Raji (cell line): ENCODE results near the gene TNRC6C.

Experiments used
- POLR2A ChIP-seq: IDR thresholded peaks from 2 replicates; pipeline ENCODE4 v1.6.1; 2011; ENCODE audit warnings: low read depth, low read length, control low read depth; ENCODE audit not compliant: insufficient read depth

The TNRC6C gene

DNA sequence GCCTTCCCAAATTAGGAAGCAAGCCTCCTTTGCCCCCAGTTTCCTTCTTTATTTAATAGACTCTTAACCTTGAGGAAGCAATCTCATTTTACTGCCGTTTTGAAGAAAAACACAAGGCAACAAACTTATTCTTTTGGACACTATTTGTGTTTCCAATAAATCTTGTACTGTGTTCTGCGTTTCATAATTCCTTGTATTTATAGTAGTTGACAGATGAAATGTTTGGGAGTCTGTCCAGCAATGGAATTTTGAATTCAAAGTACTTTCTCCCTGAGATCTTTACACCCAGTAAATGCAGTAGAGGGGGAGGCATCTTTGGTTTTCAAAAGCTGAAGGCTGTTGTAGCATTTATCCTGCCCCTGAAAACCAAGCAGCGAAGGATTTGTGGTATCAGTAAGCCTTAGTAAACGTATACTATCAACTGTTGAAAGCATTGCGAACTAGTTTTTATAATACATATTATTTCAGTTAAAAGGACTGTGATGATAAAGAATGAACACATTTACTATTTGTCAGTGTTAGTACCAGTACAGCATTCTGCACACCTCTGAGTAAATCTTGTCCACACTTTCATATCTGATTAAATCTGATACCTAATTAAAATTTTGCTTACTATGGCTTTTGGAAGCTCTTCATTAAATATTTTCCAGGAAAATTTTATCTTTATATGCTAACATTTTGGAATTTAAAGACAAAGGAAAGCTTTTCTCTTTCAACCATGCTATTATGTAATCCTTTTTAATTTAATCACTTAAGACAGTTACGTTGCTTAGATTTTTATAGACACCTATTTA, 83.1 kb downstream of the TNRC6C start:
- no peak for TF ChIP-seq POLR2A

DNA sequence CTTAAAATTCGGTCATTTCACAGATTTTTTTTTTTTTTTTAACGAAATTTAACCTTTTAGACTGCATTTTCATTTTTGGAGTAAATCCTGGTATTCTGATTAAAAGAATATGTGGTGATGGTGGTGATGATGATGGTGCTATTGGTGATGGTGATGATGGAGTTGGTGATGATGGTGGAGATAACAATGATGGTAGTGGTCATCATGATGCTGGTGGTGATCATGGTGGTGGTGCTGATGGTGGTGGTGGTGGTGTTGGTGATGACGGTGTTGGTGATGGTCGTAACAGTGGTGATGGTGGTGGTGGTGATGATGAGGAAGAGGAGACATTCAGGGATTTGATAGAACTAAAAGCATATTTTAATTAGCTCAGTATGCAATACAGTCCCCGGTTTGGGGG, 84.0 kb downstream of the TNRC6C start:
- no peak for TF ChIP-seq POLR2A

DNA sequence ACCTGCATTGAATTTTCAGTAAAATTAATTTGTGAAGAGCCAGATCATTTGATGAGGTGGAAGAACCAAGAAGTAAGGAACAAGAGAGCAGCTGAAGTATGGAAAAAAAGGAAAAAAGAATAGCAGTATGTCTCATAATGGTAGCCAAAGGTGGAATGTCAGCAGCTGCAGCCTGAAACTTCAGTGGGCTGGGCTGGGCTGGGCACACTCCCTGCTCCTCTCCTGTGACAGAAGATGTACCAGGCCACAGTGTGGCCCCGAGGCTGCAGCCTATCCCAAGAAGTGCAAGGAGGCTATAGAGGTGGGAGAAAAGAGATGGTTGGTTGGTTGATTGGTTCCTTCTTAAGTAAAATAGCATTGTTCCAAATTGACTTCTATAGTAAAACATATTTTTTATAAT, 84.5 kb downstream of the TNRC6C start:
- no peak for TF ChIP-seq POLR2A

DNA sequence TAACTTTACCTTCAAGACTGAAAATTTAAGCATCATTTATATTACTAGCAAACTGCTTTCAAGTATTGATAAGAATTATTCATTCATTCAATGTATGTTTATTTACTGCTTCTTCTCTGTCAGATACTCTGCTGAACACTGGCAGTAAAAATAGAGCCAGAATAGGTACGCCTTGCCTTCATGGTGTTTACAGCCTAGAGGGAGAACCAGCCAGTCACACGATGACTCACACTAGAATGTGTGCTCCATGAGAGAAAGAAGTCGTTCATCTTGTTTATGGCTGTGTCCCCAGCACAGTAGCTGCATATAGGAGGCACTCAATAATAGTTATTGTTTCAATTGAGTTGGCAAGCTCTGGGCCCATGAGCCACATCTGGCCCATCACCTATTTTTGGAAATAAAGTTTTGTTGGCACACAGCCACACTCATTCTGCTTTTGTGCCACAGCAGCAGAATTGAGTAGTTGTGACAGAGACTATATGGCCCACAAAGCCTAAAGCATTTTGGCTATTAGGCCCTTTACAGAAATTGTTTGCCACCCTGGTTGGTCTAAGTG, 85.9 kb downstream of the TNRC6C start:
- no peak for TF ChIP-seq POLR2A

DNA sequence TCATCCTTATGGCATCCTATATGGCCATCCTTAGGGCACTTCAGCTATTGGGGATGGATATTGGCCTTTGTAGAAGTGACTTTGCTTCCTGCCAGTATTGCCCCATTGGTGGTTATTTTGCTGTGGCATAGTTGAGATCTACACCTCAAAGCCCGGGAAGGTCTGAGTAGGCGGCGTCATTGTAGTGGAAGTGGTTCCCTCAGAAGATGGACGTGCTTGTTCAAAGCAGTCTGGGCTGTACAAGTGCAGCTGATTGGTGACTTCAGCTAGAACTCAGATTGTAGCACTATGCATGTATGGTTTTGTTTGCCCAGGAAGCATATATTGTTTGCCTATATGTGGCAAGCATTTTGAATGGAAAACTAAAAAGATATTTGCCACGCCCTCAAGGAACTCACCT, 86.8 kb downstream of the TNRC6C start:
- no peak for TF ChIP-seq POLR2A

DNA sequence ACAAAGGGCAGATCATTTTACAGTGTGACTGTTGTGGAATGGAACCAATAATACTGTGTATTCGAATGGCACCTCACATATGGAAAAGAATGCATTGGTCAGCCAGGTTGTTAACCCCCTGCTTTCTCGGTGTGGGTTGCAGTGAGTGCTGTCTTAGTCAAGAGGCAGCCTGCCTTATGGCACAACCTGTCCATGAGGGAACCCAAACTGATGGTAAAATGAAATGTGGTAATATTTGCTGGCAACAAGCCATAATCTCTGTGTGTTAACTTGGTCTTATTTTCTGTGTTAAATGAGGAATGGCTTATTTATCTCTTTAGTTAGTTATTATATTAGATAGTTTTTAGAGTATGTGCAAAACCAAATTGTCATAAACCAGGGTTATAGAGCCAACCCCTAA, 88.4 kb downstream of the TNRC6C start:
- TF ChIP-seq POLR2A: no peak

DNA sequence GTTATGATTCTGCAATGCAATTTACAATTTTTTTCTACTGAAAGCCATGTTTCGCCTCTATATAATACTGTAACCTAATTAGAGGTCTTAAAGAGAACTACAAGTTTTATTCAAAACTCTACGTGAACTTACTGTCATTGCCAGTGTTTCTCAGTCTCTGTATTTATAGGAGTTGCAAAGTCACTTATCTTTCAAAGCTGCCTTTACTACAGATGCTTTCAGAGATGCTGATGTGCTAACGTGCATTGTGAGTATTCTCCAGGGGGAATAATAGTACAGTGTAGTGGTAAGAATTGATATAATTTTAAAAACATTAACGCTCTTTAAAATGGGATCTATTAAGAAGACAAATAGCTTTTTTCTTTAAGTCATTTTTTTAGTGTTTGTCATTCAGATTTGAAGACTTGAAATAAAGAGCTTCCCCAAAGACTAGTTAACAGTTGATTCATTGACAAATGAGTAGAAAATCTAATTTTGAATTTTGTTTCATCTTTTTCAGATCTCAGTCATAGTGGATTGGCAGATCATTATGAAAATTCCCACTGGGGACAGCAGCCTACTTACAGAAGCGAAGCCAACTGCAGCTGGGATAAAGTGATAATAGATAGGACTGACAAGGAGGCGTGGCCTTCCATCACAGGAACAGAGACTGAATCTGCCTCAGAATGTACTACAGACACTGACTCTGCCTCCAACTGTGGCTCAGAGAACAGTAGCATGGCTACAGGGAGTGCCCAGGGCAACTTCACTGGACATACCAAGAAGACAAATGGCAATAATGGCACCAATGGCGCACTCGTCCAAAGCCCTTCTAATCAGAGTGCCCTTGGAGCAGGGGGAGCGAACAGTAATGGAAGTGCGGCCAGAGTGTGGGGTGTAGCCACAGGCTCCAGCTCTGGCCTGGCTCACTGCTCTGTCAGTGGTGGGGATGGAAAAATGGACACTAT, 90.1 kb downstream of the TNRC6C start:
- TF ChIP-seq POLR2A: no peak

DNA sequence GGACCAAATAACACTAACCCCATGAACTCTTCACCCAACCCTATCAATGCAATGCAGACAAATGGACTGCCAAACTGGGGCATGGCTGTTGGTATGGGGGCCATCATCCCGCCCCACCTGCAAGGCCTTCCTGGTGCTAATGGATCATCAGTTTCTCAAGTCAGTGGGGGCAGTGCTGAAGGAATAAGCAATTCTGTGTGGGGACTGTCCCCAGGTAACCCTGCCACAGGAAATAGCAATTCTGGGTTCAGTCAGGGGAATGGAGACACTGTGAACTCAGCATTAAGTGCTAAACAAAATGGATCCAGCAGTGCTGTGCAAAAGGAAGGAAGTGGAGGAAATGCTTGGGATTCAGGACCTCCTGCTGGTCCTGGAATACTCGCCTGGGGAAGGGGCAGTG, 91.1 kb downstream of the TNRC6C start:
- no peak for TF ChIP-seq POLR2A

DNA sequence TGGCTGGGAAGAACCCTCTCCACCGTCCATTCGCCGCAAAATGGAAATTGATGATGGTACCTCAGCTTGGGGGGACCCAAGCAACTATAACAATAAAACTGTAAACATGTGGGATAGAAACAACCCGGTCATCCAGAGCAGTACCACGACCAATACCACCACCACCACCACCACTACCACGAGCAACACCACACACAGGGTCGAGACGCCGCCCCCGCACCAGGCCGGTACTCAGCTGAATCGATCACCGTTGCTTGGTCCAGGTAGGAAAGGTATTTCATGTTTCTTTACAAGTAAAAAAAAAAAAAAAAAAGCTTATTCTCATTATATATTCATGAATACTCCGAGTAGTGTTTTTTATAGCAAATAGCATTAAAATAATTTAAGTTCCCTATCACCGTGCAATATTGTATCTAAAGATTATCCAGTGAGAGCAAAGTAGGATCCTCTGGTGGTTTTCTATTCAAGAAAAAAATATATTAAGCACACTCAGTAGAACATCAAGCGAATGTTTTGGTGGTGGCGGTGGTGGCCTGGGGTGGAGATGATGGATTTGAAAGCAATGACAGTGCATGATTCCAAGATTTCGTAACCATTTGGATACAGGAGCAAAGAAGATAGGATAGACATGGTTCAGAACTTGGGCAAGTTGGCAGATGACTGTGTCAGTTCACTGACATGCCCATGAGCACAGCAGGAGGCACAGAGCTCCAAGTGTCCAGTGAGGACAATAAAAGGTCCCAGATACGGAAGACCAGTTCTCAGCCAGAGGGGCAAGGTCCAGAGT, 92.9 kb downstream of the TNRC6C start:
- TF ChIP-seq POLR2A: no peak

DNA sequence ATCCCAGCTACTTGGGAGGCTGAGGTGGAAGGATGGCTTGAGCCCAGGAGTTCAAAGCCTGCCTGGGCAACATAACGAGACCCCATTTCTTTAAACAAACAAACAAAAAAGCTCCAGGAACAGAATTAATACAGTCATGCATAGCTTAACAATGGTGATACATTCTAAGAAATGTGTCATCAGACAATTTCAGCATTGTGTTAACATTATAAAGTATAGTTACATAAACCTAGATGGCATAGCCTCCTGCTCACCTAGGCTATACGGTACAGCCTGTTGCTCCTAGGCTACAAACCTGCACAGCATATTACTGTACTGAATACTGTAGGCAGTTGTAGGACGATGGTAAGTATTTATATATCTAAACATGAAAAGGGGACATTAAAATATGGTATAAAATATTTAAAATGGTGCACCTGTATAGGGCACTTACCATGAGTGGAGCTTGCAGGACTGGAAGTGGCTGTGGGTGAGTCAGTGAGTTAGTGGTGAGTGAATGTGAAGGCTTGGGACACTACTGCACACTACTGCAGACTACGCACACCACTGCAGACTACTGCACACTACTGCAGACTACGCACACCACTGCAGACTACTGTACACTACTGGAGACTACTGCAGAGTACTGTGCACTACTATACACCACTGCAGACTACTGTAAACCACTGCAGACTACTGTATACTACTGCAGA, 95.4 kb downstream of the TNRC6C start:
- no peak for TF ChIP-seq POLR2A

DNA sequence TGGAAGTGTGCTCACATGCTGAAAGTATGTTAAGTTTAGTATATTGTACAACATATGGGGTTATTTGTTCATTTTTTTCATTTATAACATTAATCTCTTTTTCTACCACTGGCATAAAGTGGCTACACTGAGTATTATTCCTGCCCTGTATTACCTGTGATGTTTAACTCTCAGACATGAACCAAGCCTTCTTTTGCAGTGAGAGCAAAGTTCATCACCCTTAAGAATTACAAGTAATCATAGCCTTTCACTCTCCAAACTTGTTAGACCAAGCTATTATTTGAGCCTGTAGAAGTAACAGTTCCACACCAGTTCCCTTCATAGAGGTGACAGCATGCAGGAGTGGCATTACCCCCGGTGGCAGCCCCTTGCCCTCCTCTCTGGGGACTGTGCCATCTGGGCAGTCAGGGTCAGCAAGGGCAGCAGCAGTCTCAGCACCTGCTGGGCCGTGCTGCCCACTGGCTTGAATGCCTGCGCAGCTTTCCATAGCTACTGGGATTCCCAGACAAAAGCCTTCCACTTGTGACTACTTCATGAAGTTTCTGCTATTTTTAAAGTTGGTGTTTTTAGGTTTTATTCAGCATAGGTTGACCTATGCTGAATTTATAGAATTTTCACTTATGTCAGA, 98.7 kb downstream of the TNRC6C start:
- no peak for TF ChIP-seq POLR2A

DNA sequence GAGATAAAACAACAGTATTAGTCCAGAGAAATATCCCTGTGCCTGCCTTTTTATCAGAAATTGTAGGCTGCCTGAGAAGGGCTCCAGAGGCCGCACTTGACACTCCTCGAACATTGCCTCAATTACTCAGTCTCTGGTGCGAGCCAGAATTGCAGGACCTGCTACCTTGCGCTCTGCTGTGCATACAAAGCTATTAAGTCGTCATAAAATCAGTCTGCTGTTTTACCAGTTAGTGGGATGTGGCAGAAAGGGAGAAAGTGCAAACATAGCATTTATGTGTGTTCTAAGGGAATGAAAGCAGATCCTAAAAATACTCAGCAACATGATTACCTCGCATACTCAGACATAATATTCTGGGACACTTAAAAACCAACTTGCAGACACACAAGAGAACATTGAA, 99.5 kb downstream of the TNRC6C start:
- TF ChIP-seq POLR2A: no peak

DNA sequence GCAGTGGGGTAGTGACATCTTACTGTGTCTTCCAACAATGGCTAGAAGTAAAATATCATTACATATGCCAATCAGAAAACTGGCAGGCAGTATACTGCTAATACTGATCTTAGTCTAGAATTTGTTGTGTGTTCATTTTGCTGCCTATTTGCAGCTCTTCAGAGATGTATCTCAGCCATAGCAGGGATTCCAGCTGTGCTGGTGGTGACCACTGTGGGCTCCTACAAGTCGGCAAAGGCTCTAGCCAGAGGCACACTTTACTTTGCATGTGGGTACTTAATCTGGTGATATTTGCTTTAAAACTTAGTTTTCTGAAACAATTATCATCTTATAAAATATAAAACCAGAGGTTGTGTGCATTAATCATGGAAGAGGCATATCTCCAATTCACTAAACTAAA, 100.1 kb downstream of the TNRC6C start:
- no peak for TF ChIP-seq POLR2A

DNA sequence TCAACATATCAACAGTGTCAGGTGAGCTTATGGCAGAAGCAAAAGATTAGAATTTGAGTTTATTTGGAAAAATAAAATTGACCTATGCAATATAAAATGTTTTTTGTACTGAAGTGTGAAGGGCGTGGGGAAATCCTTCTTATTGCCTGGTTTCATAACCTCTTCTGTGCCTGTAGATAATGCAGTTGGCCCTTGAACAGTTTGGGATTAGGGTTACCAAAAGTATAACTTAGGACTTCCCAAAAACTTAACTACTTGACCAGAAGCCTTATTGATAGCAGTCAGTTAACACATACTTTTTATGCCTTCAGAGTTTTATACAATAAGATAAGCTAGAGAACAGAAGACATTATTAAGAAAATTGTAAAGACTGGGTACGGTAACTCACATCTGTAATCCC, 104.1 kb downstream of the TNRC6C start:
- TF ChIP-seq POLR2A: no peak
